ENCODE results near the gene MCM3AP. TPM values are rescaled to one million over a fixed set of nuclear protein-coding genes. Genes with fewer than 3 reads are reported as not detected.

The MCM3AP gene
- total RNA-seq, 4 donors from 2014 or later: 96.7 to 178 (median 148) TPM

GRCh38 chr21:46287541-46287940 lies 2.1 kb upstream of the MCM3AP start:
- DNase-seq: no peak
- Histone ChIP-seq H3K4me3 (no peak overlapping the region), H3K27ac (peak overlapping the region in 1 of 4 donors; percentile 1), H3K36me3 (peaks cover 0 to 24% (median 0%) of the 10 kb centered on the region in 3 donors), H3K27me3 (no peaks in the 10 kb centered on the region), H3K4me1 (peaks cover 0 to 27% (median 11%) of the 10 kb centered on the region in 4 donors), H3K9me3 (no peaks in the 10 kb centered on the region)
- TF ChIP-seq POLR2A (IDR thresholded peaks at IDR 0.05) (no peak), CTCF (IDR thresholded peaks at IDR 0.05) (no peak)

GRCh38 chr21:46286648-46287002 lies 1.2 kb upstream of the MCM3AP start:
- Histone ChIP-seq H3K27me3 (no peaks in the 10 kb centered on the region), H3K27ac (peak overlapping the region; percentile 90 to 100 (median 98)), H3K4me3 (peak overlapping the region; percentile 81 to 100 (median 90)), H3K4me1 (peaks cover 0 to 37% (median 13%) of the 10 kb centered on the region in 4 donors), H3K36me3 (peaks cover 0 to 26% (median 0%) of the 10 kb centered on the region in 3 donors), H3K9me3 (no peaks in the 10 kb centered on the region)
- DNase-seq: no peak
- TF ChIP-seq CTCF (IDR thresholded peaks at IDR 0.05) (no peak), POLR2A (IDR thresholded peaks at IDR 0.05) (no peak)

- peak; percentile 84 to 96 (median 94) for DNase-seq
- TF ChIP-seq POLR2A (IDR thresholded peaks at IDR 0.05): peak; percentile 73 to 75
- TF ChIP-seq CTCF (IDR thresholded peaks at IDR 0.05): peak; percentile 10 to 55 (median 30)
- Histone ChIP-seq H3K36me3 (peaks cover 0 to 29% (median 0%) of the 10 kb centered on the region in 3 donors), H3K4me1 (peaks cover 0 to 41% (median 13%) of the 10 kb centered on the region in 4 donors), H3K4me3 (peak within 1 kb of the TSS; percentile 81 to 100 (median 90)), H3K27ac (peak within 1 kb of the TSS; percentile 90 to 100 (median 98)), H3K9me3 (no peaks in the 10 kb centered on the region), H3K27me3 (no peaks in the 10 kb centered on the region)
Observed at GRCh38 chr21:46285761-46286647, 593 bp upstream of the MCM3AP start, which contains the start of gene YBEY. TSS of gene YBEY (plus strand) at chr21:46286342. CDS start at chr21:46286914, 572 bp downstream.

- DNase-seq: no peak
- H3K27ac ChIP-seq: no peak overlapping the region
- no peaks in the 10 kb centered on the region for H3K27me3 ChIP-seq
- TF ChIP-seq CTCF (IDR thresholded peaks at IDR 0.05): no peak
- no peak for TF ChIP-seq POLR2A (IDR thresholded peaks at IDR 0.05)
- peaks cover 0 to 42% (median 0%) of the 10 kb centered on the region in 3 donors for H3K36me3 ChIP-seq
- H3K9me3 ChIP-seq: no peaks in the 10 kb centered on the region
- peaks cover 0 to 41% (median 13%) of the 10 kb centered on the region in 4 donors for H3K4me1 ChIP-seq
- peak overlapping the region in 2 of 4 donors; percentile 82 to 100 for H3K4me3 ChIP-seq
Observed at GRCh38 chr21:46284733-46285132, 678 bp downstream of the MCM3AP start.

- Histone ChIP-seq H3K36me3 (peaks cover 0 to 48% (median 0%) of the 10 kb centered on the region in 3 donors), H3K9me3 (no peaks in the 10 kb centered on the region), H3K27ac (no peak overlapping the region), H3K4me3 (peak overlapping the region in 1 of 4 donors; percentile 100), H3K4me1 (peaks cover 0 to 41% (median 13%) of the 10 kb centered on the region in 4 donors), H3K27me3 (no peaks in the 10 kb centered on the region)
- DNase-seq: no peak
- no peak for TF ChIP-seq CTCF (IDR thresholded peaks at IDR 0.05)
- no peak for TF ChIP-seq POLR2A (IDR thresholded peaks at IDR 0.05)
Observed at GRCh38 chr21:46284077-46284644, 1.2 kb downstream of the MCM3AP start.

Measured in Peyer's patch (tissue), 4 donors.